HFFc6 (cell line): Measurements from ENCODE around the gene TMEM18. TPM values are rescaled to one million over a fixed set of nuclear protein-coding genes. Genes with fewer than 3 reads are reported as not detected.

ENCODE experiments used
- DNase-seq: peaks from one replicate; pipeline ENCODE4 v3.0.0-alpha.2; 2018
- H3K27ac Mint-ChIP-seq: 2 replicates; pipeline ENCODE4 v1.8.0; 2020; ENCODE audit warnings: mild to moderate bottlenecking, mixed read lengths
- H3K27me3 Mint-ChIP-seq: 2 replicates; pipeline ENCODE4 v1.8.0; 2021; ENCODE audit warnings: mild to moderate bottlenecking, moderate library complexity, mixed read lengths; ENCODE audit not compliant: insufficient read depth
- H3K36me3 Mint-ChIP-seq: 2 replicates; pipeline ENCODE4 v1.8.0; 2021; ENCODE audit warnings: low read depth, mixed read lengths
- H3K4me1 Mint-ChIP-seq: 2 replicates; pipeline ENCODE4 v1.8.0; 2020; ENCODE audit warnings: low read depth, mixed read lengths
- H3K4me3 Mint-ChIP-seq: 2 replicates; pipeline ENCODE4 v1.8.0; 2020; ENCODE audit warnings: mild to moderate bottlenecking, moderate library complexity, mixed read lengths
- H3K9me3 Mint-ChIP-seq: 2 replicates; pipeline ENCODE4 v1.8.0; 2020; ENCODE audit warnings: mild to moderate bottlenecking, mixed read lengths
- CTCF ChIP-seq: fragments of 200-600 bp; sonication (generic); IDR thresholded peaks from 2 replicates; pipeline ENCODE4 v1.5.0; 2021; ENCODE audit warnings: antibody characterized with exemption, mild to moderate bottlenecking
- total RNA-seq, 6 experiments: library from RNA; stranded (reverse); fragmentation: NEBNext Ultra II Directional; extraction: Animal tissue kit (Norgen Biotek cat#: 25700); gene quantifications; 2 replicates in 1 of 6; 3 replicates in 5 of 6; pipeline ENCODE4 v1.2.3, GENCODE V29; 2021

The TMEM18 gene
- total RNA-seq, 6 experiments from 2014 or later, result 24.6 to 28.5 (median 26.5) TPM

GRCh38 chr2:671787-672605 is 5.2 kb downstream of the TMEM18 start:
- H3K36me3 Mint-ChIP-seq, result peaks cover 23% of the 10 kb centered on the region

GRCh38 chr2:671072-671471 is 6.1 kb downstream of the TMEM18 start:
- Mint-ChIP-seq H3K9me3 (no peaks in the 10 kb centered on the region), H3K4me1 (peaks cover 56% of the 10 kb centered on the region), H3K4me3 (no peak overlapping the region), H3K36me3 (peaks cover 24% of the 10 kb centered on the region), H3K27ac (no peak overlapping the region; the same call in 1 of the 2 replicates), H3K27me3 (peaks cover 2% of the 10 kb centered on the region)
- no peak for TF ChIP-seq CTCF
- DNase-seq, result no peak

More at GRCh38 chr2:671787-672605, 5.2 kb downstream of the TMEM18 start:
- Mint-ChIP-seq H3K27ac (no peak overlapping the region), H3K9me3 (no peaks in the 10 kb centered on the region), H3K4me1 (peaks cover 60% of the 10 kb centered on the region), H3K4me3 (no peak overlapping the region), H3K27me3 (peaks cover 2% of the 10 kb centered on the region; the same call in 1 of the 2 replicates)
- DNase-seq, result no peak
- TF ChIP-seq CTCF, result no peak

- no peak for TF ChIP-seq CTCF
- Mint-ChIP-seq H3K9me3 (peaks cover 4% of the 10 kb centered on the region), H3K36me3 (peaks cover 28% of the 10 kb centered on the region), H3K4me3 (no peak overlapping the region), H3K4me1 (peaks cover 52% of the 10 kb centered on the region), H3K27ac (no peak overlapping the region; the same call in 1 of the 2 replicates), H3K27me3 (peaks cover 2% of the 10 kb centered on the region)
- DNase-seq, result no peak
These were observed 6.6 kb downstream of the TMEM18 start for GRCh38 chr2:670637-671036.

- H3K27ac Mint-ChIP-seq, result peak overlapping the region; percentile 60
- H3K27me3 Mint-ChIP-seq, result peaks cover 2% of the 10 kb centered on the region
- no peak for TF ChIP-seq CTCF
- no peak overlapping the region; the same call in 1 of the 2 replicates for H3K4me3 Mint-ChIP-seq
- peak; percentile 21 for DNase-seq
- H3K4me1 Mint-ChIP-seq, result peaks cover 39% of the 10 kb centered on the region
- peaks cover 32% of the 10 kb centered on the region for H3K36me3 Mint-ChIP-seq
- peaks cover 12% of the 10 kb centered on the region for H3K9me3 Mint-ChIP-seq
These were observed 7.9 kb downstream of the TMEM18 start for GRCh38 chr2:669323-669722.

DNA sequence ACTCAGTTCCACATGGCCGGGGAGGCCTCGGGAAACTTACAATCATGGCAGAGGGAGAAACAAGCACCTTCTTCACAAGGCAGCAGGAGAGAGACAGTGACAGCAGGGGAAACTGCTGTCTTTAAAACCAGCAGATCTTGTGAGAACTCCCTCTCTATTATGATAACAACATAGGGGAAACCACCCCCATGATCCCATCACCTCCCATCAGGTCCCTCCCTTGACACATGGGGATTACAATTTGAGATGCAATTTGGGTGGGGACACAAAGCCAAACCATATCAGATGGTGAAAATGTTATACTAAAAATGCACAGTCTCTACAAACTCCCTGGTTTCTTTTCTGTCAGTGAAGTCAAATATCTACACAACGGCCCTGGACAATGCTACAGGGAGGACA is 9.2 kb downstream of the TMEM18 start:
- Mint-ChIP-seq H3K4me1 (peaks cover 25% of the 10 kb centered on the region), H3K27ac (no peak overlapping the region; the same call in 1 of the 2 replicates), H3K36me3 (peaks cover 42% of the 10 kb centered on the region), H3K4me3 (no peak overlapping the region), H3K27me3 (peaks cover 2% of the 10 kb centered on the region), H3K9me3 (peaks cover 12% of the 10 kb centered on the region)
- no peak for TF ChIP-seq CTCF
- no peak for DNase-seq
